VCaP (cell line): ENCODE measurements around the gene TBX3.

ENCODE experiments used
- H3K27ac ChIP-seq: fragments of 450-650 bp; 2 replicates; pipeline ENCODE4 v1.5.1; 2017
- TF ChIP-seq, protein P1 (sequence below): fragments of 450-650 bp; conservative IDR thresholded peaks from 2 replicates; pipeline ENCODE4 v1.5.1; 2017; ENCODE audit warnings: mild to moderate bottlenecking, moderate library complexity

The TBX3 gene

DNA sequence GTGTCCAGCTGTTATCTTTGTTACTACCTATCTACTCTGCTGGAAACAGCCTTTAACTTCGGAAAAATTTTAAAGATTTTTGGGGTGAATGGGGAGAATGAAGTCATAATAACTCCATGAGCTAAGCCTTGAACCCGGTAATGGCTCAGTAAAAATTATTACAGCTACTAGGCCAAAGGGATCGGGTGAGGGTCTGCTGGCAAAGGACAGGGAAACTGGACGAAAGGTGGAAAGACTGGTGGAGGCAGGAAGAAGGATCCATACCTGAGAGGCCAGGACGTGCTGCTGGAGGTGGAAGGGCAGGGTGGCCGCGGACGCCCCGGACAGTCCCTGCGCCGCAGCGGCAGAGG, 10.1 kb downstream of the TBX3 start:
- peak overlapping the region; percentile 97 for H3K27ac ChIP-seq
- TF ChIP-seq, protein P1, sequence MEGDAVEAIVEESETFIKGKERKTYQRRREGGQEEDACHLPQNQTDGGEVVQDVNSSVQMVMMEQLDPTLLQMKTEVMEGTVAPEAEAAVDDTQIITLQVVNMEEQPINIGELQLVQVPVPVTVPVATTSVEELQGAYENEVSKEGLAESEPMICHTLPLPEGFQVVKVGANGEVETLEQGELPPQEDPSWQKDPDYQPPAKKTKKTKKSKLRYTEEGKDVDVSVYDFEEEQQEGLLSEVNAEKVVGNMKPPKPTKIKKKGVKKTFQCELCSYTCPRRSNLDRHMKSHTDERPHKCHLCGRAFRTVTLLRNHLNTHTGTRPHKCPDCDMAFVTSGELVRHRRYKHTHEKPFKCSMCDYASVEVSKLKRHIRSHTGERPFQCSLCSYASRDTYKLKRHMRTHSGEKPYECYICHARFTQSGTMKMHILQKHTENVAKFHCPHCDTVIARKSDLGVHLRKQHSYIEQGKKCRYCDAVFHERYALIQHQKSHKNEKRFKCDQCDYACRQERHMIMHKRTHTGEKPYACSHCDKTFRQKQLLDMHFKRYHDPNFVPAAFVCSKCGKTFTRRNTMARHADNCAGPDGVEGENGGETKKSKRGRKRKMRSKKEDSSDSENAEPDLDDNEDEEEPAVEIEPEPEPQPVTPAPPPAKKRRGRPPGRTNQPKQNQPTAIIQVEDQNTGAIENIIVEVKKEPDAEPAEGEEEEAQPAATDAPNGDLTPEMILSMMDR: no peak

DNA sequence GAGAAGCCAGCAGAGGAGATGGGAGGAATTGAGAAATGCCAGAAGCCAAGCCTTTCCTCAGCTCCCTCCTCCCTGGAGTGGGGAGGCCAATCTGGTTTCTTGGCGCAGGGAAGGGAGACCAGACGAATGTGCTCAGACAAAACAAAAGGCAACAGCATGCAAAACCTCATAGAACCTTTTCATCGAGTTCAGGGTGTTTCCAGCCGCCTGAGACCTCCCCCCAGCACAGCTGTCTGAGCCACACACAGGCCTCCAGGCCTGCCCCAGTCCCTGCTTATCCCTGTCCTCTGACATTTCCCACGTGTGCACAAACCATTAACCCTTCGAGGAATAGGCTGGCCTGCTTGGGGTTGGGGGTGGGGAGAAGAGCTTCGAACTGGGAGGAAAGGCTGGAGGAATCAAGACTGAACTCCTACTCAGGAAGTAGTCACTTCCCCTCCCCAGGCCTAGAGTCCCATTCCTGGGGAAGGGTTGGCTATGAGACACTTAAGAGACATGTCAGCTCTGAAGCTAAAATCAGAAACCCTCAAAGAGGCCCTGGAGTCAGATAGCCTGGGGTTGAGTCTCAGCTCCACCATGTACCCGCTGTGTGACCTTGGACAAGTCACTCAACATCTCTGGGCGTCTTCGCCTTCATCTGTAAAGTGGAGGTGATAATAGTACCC, 10.7 kb downstream of the TBX3 start:
- TF ChIP-seq, protein P1: no peak
- peak overlapping the region; percentile 97 for H3K27ac ChIP-seq

DNA sequence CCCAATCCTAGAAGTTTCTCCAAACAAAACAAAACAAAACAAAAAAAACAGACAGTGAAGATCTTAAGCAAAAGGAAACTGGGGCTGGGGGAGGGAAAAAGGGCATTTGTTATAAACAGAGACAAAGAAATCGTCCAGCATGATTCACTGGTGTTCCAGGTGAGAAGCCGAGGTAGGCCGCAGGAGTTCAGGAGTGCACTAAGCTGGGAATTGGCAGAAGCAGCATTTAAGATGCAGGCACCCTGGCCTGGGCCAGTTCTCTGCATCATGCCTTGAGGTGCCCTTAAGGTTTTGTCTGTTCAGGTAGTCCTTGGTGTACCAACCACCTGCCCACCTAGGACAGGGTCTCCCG, 11.2 kb downstream of the TBX3 start:
- H3K27ac ChIP-seq: peak overlapping the region; percentile 97
- TF ChIP-seq, protein P1: no peak

DNA sequence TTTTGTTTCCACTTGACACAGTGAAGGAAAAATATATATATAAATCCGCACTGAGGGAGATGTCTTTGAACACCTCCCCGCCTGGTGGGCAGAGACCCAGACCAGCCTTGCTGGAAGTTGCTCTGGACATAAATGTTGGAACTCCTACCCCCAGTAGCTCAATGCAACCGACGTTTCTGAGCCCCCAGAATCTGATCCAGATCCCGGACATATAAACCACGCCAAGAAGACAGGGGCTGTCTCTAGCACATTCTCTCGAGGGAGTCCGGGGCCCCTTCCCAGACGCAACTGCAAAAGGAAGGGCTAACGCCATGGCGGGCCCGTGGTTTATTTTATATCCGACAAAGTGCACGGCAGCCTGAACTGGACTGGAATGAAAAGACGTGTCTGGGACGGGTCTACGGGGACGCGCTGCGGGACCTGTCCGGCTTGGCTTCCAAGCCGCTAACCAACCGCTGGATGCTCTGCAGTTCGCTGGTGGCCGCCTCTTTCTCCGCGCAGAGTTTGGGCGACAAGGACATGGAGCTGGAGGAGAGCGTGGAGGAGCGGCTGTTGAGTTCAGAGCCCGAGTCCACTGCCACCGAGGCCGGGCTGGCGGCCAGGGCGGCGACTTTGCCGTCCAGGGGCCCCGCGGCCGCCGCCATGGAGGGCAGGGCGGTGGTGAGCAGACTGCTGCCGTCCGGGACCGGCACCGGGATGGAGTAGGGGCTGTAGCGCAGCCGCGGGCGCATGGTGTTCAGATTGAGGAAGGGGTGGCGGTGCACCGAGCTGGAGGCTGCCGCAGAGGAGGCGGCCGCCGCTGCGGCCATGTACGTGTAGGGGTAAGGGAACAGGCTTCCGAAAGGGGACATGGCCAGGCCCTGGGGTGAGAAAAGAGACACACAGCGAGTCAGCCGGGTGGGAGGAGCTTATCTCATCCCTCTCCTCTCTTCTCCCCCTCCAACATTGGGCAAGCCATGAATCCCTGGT, 12.2 kb downstream of the TBX3 start:
- H3K27ac ChIP-seq: peak overlapping the region; percentile 97
- TF ChIP-seq, protein P1: no peak

DNA sequence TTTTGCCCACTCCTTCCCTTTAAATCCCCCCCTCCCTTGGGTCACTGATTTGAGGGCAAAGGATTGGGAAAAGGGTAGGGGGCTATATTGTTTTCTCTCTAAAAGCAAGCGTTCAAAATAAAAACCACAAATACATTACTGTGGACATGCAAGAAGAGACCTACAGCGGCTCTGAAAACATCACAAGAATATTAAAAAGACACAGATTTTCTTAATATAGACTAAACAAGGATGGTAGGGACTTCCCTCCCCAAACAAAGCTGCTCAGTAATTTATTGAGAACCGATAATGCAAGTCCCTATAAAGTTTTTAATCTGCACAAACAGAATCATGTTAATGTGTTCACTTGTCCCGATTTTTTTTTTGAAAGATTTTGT, 12.9 kb downstream of the TBX3 start:
- TF ChIP-seq, protein P1: no peak
- peak overlapping the region; percentile 97 for H3K27ac ChIP-seq

DNA sequence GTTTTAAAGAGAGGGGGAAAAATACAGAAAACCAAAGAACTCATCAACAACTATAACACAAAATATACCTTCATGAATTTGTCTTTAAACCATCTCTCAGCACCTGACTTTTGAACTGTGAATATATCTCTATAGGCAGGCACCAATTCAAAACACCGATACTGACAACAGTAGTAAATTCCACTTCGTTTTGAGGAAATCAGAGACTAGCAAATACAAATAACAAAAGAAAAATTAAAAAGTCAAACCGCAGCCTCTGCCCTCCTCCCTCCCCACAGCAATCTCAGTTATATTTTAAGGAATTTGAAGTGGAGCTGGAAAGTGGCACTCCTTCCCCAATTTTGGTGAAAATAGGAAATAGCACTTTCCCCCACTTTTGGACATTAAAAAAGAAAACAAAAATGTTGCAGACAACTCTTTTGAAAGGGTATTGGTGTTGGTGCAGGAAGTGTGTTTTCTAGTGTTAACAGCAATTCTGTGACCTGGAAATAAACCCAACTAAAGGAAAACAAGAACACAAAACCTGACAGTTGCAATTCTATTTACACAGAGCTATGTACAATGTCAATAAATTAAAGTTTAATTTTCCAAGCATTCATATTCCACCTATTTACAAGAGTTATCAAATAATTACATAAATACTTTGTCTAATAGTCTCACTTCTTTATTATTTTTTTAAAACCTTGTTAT, 13.5 kb downstream of the TBX3 start:
- TF ChIP-seq, protein P1: no peak
- H3K27ac ChIP-seq: peak overlapping the region; percentile 97
